Muscle of back (tissue), 11 donors: ENCODE measurements around the gene CDH1. TPM values are rescaled to one million over a fixed set of nuclear protein-coding genes. Genes with fewer than 3 reads are reported as not detected.
"Not testable (repeated sequence)": the region's sequence is repeated elsewhere in the genome, so short reads cannot be mapped to it uniquely, and the experiment has no call there.

ENCODE experiments used
- DNase-seq, 3 donors: peaks; one replicate each; pipeline versions ENCODE4 v3.0.0 to v3.0.0-alpha.2; 2013
- polyA plus RNA-seq, 10 donors: library from polyadenylated mRNA; unstranded; fragments of 120-200 nt; gene quantifications; one replicate each; pipeline ENCODE4 v1.2.1, GENCODE V29; 2013; ENCODE audit not compliant: insufficient read length in 10 of 10

CDH1 gene
- polyA plus RNA-seq, 10 donors: 1.3 to 23.5 (median 2.1) TPM

- DNase-seq: no peak
Observed at GRCh38 chr16:68760671-68761275, 23.7 kb downstream of the CDH1 start.

DNA sequence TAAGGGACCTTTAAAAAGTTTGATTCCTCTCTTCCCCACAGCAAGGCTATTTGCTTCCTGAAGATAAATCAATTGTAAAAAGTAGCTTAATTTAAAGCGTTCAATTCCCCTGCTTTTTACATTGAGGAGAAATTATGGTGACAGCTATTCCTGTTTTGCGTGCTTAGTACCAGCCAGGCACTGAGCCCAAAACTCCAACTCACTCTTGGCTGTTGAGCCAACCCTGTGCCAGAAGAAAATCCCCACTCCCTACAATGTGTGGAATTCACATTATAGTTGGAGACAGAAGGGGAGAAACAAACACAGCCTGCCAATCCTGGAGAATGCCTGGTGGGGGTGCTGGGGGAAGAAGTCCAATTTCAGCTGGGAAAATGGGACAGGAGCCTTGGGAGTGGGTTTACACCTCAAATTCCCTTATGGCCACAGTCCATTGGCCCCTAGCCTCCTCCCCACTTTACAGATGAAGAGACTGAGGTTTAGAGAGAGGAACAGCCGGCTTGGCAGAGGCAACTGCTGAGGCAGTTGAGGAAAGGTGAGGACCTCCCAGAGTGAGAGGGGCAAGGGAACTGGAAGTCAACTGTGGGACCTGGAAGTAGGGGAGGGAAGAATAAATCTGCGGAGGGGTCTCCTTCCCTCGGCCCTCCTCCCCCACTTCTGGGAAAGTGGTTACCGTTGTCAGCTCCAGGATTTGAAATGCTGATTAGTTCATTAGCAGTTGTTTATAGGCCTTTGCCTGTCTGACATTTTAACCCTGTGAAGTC is 26.1 kb downstream of the CDH1 start:
- DNase-seq: peak; percentile 18 to 71 (median 57)

DNA sequence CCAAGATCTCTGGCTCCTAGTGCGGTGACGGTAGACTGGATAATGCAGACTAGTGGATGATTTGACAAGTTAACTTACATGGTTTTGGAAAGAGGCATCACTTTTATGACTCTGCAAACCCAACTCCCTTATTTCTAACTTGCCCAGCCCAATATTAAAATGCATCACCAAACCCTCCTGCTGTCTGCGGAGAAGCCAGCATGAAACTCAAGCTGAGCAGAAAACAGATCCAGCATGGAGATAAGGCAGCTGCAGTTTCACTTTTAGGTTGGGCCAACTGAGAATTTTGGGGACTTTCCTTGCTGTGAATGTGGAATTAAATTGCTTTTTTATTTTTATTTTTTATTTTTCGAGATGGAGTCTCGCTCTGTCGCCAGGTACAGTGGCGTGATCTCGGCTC is 27.8 kb downstream of the CDH1 start:
- DNase-seq: no peak

DNA sequence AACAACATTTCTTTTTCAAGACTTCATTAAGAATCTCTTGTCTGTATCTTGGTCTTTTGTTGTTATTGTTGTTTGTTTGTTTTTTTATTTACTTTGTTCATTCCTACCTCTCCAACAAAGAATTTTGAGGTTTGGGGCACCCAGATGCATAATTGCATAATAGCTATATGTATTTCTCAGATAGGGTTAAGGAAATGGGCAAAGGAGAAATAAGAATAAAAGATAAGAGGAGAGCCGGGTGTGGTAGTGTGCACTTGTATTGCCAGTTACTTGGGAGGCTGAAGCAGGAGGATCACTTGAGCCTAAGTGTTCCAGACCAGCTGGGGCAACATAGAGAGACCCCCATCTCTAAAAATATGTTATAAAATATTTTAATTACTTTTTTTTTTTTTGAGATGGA is 30.5 kb downstream of the CDH1 start:
- no peak for DNase-seq

DNA sequence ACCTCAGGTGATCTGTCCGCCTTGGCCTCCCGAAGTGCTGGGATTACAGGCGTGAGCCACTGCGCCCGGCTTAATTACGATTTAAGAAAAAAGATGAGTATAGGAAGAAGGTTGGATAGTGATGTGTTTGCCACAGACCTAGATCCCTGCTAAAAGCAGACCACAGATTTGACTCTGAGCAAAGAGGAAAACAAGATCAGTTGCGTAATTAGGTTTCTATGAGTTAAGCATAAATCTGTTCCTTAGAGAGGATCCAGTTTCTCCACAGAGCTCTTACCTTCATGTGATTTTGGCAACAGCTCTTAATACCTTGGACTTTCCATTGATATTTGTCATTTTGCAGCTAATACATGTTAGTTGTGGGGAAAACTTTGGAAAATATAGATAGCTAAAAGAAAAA is 31.1 kb downstream of the CDH1 start:
- DNase-seq: no peak

- no peak for DNase-seq
Observed at GRCh38 chr16:68768771-68769170, 31.7 kb downstream of the CDH1 start.

DNA sequence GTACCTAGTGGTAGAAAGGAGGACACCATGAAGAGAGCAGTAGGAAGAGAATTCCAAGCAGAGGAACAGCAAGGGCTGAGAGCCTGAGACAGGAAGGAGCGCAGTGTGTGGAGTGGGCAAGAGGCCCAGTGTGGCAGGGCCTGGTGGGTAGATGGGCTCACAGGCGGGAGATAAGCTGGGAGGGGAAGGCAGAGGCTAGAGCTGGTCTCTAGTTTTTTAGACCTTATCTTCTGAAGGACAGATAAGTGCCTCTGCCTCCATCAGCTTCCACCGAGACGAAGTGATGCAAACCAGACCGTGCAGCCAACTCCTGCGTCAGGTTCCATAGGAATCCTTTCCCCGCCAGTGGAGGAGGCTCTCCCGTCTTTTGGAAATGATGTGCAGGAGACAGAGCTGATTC is 33.6 kb downstream of the CDH1 start:
- DNase-seq: no peak

- DNase-seq: no peak
Observed at GRCh38 chr16:68772030-68772681, 35.1 kb downstream of the CDH1 start.

- DNase-seq: no peak
Observed at GRCh38 chr16:68772871-68773270, 35.8 kb downstream of the CDH1 start.

- no peak for DNase-seq
Observed at GRCh38 chr16:68774982-68775634, 38.0 kb downstream of the CDH1 start.

GRCh38 chr16:68776821-68777485 is 39.9 kb downstream of the CDH1 start:
- DNase-seq: no peak

DNA sequence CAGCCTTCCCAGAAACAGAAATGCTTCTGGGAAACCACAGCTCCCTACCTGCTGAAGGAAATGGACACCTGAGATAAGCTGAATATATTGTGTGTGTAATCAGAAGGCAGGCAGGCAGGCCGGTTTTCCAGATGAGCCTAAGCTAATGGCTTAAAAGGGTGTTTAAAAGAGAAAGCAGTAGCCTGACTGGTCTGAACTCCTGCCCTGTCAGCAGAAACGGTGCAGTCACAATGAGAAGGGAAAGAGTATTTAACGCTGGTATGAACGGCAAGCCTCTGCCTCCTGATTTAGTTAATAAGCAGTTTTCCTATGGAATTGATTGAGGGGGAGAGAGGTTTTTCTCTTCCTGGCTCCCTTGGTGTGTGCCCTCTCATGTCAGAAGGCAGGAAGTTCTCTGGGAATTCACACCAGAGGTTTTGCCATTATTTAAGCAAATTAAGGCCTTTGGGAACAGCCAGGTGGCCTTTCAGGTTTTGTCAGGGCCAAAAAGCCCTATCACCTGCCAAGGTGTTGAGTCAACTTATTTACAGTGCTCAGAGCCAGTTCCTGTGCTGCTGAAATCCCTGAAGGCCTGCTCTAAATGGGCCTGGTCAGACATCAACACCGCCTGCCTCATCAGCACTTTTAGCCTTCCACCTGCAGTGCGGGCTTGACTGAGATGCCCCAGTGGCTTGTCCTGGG is 41.6 kb downstream of the CDH1 start:
- no peak for DNase-seq

GRCh38 chr16:68779891-68780290 is 42.8 kb downstream of the CDH1 start:
- DNase-seq: no peak

DNA sequence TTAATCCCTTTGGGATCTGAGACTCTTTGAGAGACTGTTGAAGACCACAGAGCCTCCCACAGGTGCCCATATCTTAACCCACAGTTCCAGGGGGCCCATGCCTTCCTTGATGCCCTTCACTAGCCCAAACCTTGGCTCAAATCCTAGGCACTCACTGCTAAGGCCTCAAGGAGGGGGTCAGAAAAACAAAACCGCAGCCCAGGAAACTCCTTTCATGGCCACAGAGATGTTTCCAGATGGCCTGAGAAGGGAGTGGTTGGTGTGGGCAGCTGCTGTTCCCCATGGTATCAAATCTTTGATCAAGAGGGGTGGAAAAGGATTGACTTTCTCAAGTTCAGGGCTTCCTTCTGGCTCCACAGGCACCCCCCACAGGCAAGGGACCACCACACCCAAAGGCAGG is 44.7 kb downstream of the CDH1 start:
- DNase-seq: no peak

DNA sequence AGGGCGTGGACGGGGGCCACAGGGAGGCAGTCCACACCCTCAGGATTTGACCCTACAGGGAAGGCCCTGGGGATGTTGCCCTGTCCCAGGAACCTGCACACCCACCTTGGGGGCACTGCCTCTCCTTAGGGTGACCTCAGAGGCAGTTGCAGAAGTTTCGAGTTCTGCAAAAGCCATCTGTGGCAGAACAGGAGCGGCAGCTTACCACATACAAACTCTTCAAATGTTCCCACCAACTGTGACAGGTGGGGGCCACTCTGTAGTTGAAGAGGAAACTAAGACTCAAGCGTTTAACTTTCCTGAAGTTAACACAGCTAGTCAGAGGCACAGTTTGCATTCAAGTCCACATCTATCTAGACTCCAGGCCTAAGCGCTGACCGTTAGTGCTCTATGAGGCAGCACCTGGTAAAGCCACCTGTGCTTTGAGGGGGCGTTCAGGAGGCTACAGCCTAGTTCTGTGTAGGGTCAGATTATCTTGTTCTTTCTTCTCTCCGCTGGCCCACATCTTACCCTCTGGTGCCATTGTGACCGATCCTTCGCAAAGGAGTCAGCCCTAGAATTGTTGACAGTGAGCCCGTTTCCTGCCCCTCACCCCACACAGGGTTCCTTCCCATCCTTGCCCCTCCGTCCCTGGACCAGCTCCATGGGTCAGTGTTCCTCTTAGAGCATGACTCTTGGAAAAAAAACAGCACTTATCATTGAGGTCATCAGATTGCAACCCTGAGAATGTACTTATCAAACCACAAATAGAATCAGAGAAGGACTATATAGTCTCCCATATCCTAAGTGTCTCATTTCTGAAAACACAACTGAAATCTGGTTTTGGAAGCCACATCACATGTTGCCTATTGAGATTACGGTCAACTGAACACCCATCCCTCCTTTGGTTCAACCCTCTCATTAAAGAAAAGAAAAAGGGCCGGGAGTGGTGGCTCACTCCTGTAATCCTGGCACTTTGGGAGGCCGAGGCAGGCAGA is 45.4 kb downstream of the CDH1 start:
- no peak for DNase-seq

DNA sequence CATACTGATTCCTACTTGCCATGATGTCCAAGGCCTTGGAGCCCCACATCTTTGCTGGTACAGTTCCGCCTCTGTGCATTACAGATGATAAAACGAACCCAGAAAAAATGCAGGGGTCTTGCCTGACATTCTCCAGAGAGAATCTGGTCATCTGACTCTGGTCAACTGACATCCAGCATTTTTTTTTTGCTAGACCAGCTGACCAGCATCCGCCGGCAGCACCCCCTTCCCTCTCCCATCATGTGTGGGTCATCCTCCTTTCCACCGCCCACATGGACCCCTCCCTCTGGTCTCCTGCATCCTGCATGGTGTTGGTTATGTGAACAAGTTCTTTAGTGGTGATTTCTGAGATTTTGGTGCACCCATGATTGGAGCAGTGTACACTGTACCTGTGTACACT is 47.1 kb downstream of the CDH1 start:
- DNase-seq: no peak

DNA sequence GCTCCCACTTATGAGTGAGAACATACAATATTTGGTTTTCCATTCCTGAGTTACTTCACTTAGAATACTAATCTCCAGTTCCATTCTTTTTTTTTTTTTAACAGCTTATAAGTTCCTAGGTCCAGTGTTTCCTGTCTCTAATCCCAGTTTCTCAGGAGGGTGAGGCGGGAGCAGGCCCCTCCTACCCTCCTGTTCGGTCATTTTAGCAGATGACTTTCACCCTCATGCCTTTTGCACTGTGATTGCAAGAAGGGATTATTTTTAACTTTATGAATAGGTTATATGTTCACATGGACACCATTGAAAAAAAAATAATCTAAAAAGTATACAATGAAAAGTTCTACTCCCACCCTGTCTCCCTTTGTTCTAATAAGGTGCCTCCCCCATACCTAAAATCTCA is 47.6 kb downstream of the CDH1 start:
- DNase-seq: no peak

- no peak for DNase-seq
Observed at GRCh38 chr16:68785715-68786114, 48.6 kb downstream of the CDH1 start.

DNA sequence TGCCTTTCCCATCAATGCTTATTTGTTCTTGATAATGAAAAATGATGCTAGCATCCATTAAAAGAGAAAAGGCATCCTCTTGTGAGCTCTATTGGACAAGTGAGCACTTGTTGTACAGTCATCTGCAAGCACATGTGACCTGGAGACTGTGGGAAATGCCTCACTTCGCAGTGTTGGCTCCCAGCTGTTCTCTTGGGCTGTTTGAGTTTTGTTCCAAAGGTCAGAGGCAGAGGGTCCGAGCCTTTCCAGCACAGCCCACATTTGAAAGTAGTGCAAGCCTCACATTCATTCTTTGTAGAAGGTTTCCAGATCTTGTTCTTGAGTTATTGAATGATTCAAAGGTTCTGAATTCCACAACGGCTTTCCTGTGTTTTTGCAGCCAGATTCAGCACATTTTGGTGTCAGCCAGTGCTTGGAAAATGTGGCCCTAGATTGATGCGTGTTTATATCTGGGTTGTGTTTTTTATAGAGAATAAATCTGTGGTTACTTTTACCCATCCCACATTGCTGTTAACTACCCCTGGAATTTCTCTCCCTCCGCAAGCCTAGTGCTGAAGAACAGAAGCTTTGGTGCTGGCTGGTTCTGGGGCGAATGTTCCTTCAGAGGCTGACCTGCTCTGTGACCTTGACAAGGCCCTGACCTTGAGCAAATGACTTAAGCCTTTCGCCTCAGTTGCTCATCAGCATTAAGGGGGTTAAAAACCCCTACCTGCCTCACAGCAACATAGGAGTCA is 49.8 kb downstream of the CDH1 start:
- DNase-seq: peak; percentile 63 to 77 (median 73)

DNA sequence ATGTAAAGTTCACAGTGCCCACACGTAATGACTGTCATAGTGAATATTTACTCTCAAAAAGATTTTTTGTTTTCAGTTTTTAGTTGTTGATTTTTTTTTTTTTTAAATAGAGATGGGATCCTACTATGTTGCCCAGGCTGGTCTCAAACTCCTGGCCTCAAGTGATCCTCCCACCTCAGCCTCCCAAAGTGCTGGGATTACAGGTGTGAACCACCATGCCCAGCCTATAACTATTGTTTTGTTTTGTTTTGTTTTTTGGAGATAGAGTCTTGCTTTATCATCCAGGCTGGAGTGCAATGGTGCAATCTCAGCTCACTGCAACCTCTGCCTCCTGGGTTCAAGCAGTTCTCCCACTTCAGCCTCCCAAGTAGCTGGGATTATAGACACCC is 50.3 kb downstream of the CDH1 start:
- DNase-seq: not testable (repeated sequence)
